HCT116 (cell line): ENCODE data around the gene ZNF576.

ENCODE experiments used
- CTCF ChIP-seq, 3 experiments: fragments of 200-600 bp in 1 of 3; sonication (generic) in 1 of 3; IDR thresholded peaks in 2 of 3; conservative IDR thresholded peaks in 1 of 3; 2 replicates each; pipeline ENCODE4 v1.5.1; 2012 to 2017; ENCODE audit warnings: low read depth in 2 of 3, low read length in 2 of 3, antibody characterized with exemption in 1 of 3, borderline replicate concordance in 1 of 3, control low read depth in 1 of 3, mild to moderate bottlenecking in 1 of 3, mixed read lengths in 1 of 3, mixed run types in 1 of 3, moderate library complexity in 1 of 3; ENCODE audit not compliant: insufficient read depth in 1 of 3
- EGR1 ChIP-seq: IDR thresholded peaks from 2 replicates; pipeline ENCODE4 v1.6.1; 2012; ENCODE audit warnings: low read depth
- EZH2 ChIP-seq: fragments of 200-600 bp; sonication (generic); IDR thresholded peaks from 2 replicates; pipeline ENCODE4 v1.6.1; 2017; ENCODE audit warnings: antibody characterized with exemption, mixed run types
- EZH2phosphoT487 ChIP-seq: fragments of 200-600 bp; IDR thresholded peaks from 2 replicates; pipeline ENCODE4 v1.6.1; 2018; ENCODE audit warnings: antibody characterized with exemption, borderline replicate concordance
- MAX ChIP-seq: IDR thresholded peaks from 2 replicates; pipeline ENCODE4 v1.6.1; 2012
- POLR2A ChIP-seq: IDR thresholded peaks from 2 replicates; pipeline ENCODE4 v1.7.0; 2011; ENCODE audit warnings: borderline replicate concordance; ENCODE audit not compliant: insufficient read depth, insufficient read length; ENCODE audit errors: extremely low read depth
- POLR2AphosphoS5 ChIP-seq: IDR thresholded peaks from 2 replicates; pipeline ENCODE4 v1.6.1; 2011; ENCODE audit warnings: mild to moderate bottlenecking, low read depth, low read length, moderate library complexity
- RAD21 ChIP-seq: IDR thresholded peaks from 2 replicates; pipeline ENCODE4 v1.6.1; 2012; ENCODE audit warnings: low read depth, mild to moderate bottlenecking
- REST ChIP-seq: IDR thresholded peaks from 2 replicates; pipeline ENCODE4 v1.6.1; 2012; ENCODE audit warnings: low read depth
- TCF7L2 ChIP-seq: IDR thresholded peaks from 2 replicates; pipeline ENCODE4 v1.7.0; 2011; ENCODE audit warnings: borderline replicate concordance, inconsistent platforms; ENCODE audit not compliant: insufficient read depth, insufficient read length; ENCODE audit errors: extremely low read depth
- YY1 ChIP-seq: IDR thresholded peaks from 2 replicates; pipeline ENCODE4 v1.6.1; 2011; ENCODE audit warnings: low read length, low read depth, moderate library complexity, mild to moderate bottlenecking; ENCODE audit not compliant: insufficient replicate concordance; ENCODE audit errors: extremely low read depth
- ZFX ChIP-seq: fragments of 450-650 bp; IDR thresholded peaks from 2 replicates; pipeline ENCODE4 v1.6.1; 2017
- ZNF274 ChIP-seq: fragments of 200-500 bp; sonication (Bioruptor generic); IDR thresholded peaks from 2 replicates; pipeline ENCODE4 v1.6.1; 2014; ENCODE audit warnings: mild to moderate bottlenecking, low read depth, low read length, inconsistent platforms

- TF ChIP-seq EGR1: no peak
- no peak for TF ChIP-seq REST
- TF ChIP-seq CTCF (IDR thresholded peaks at IDR 0.05 in 2 of 3, conservative IDR thresholded peaks at IDR 0.05 in 1 of 3; ENCODE audit: borderline replicate concordance in 1 of 3, insufficient read depth in 1 of 3, low read depth in 2 of 3, low read length in 2 of 3): no peak
- TF ChIP-seq ZFX: no peak
- no peak for TF ChIP-seq POLR2A
- no peak for TF ChIP-seq EZH2phosphoT487
- TF ChIP-seq ZNF274: no peak
- no peak for TF ChIP-seq RAD21
- no peak for TF ChIP-seq MAX
- TF ChIP-seq YY1: no peak
- TF ChIP-seq TCF7L2: no peak
- no peak for TF ChIP-seq POLR2AphosphoS5
- no peak for TF ChIP-seq EZH2
These were observed 20.2 kb upstream of the ZNF576 start for GRCh38 chr19:43575955-43576878.
